ENCODE data around the gene ADGRB2. TPM values are rescaled to one million over a fixed set of nuclear protein-coding genes. Genes with fewer than 3 reads are reported as not detected.

ADGRB2 gene
- total RNA-seq, 4 donors from 2014 or later, result 2.4 to 14.3 (median 9.8) TPM

- TF ChIP-seq CTCF (IDR thresholded peaks at IDR 0.05) (no peak), POLR2A (IDR thresholded peaks at IDR 0.05) (no peak)
- no peak overlapping the region for H3K27ac ChIP-seq
- WGBS, 2 donors, result 93 to 94% methylated on average over 16 of the region's 16 CpGs
- no peaks in the 10 kb centered on the region for H3K27me3 ChIP-seq
- no peaks in the 10 kb centered on the region for H3K36me3 ChIP-seq
- intact Hi-C loops (cut with DNase I), result no loop called here
- no peak for DNase-seq
- H3K4me1 ChIP-seq, result peaks cover 0 to 4% of the 10 kb centered on the region in 2 donors
- H3K9me3 ChIP-seq, result no peaks in the 10 kb centered on the region
- H3K4me3 ChIP-seq (replicated peaks in 1 of 3), result no peak overlapping the region
Observed at GRCh38 chr1:31786366-31787060, 22.4 kb upstream of the ADGRB2 start.

- intact Hi-C loops (cut with DNase I), result no loop called here
- TF ChIP-seq CTCF (IDR thresholded peaks at IDR 0.05) (no peak), POLR2A (IDR thresholded peaks at IDR 0.05) (no peak)
- H3K4me1 ChIP-seq, result peaks cover 0 to 4% of the 10 kb centered on the region in 2 donors
Observed at GRCh38 chr1:31785947-31786290, 21.8 kb upstream of the ADGRB2 start.

GRCh38 chr1:31785020-31785946, 21.1 kb upstream of the ADGRB2 start:
- Histone ChIP-seq H3K4me3 (replicated peaks in 1 of 3) (no peak overlapping the region), H3K4me1 (peaks cover 0 to 4% of the 10 kb centered on the region in 2 donors), H3K27ac (no peak overlapping the region), H3K9me3 (no peaks in the 10 kb centered on the region), H3K27me3 (no peaks in the 10 kb centered on the region), H3K36me3 (no peaks in the 10 kb centered on the region)
- no peak for DNase-seq
- TF ChIP-seq CTCF (IDR thresholded peaks at IDR 0.05) (no peak), POLR2A (IDR thresholded peaks at IDR 0.05) (no peak)
- intact Hi-C loops (cut with DNase I), result no loop called here
- 80 to 82% methylated on average over 9 to 19 of the region's 20 CpGs for WGBS, 2 donors

More at GRCh38 chr1:31785947-31786290, 21.8 kb upstream of the ADGRB2 start:
- no peak for DNase-seq
- Histone ChIP-seq H3K27ac (no peak overlapping the region), H3K36me3 (no peaks in the 10 kb centered on the region), H3K4me3 (replicated peaks in 1 of 3) (no peak overlapping the region), H3K27me3 (no peaks in the 10 kb centered on the region), H3K9me3 (no peaks in the 10 kb centered on the region)
- WGBS, 2 donors, result 85 to 87% methylated on average over 3 of the region's 3 CpGs

GRCh38 chr1:31784356-31785019, 20.3 kb upstream of the ADGRB2 start:
- Histone ChIP-seq H3K27ac (no peak overlapping the region), H3K9me3 (no peaks in the 10 kb centered on the region), H3K36me3 (no peaks in the 10 kb centered on the region), H3K4me1 (peaks cover 0 to 4% of the 10 kb centered on the region in 2 donors), H3K4me3 (replicated peaks in 1 of 3) (no peak overlapping the region), H3K27me3 (no peaks in the 10 kb centered on the region)
- WGBS, 2 donors, result 90 to 97% methylated on average over 4 of the region's 4 CpGs
- intact Hi-C loops (cut with DNase I), result no loop called here
- no peak for DNase-seq
- TF ChIP-seq CTCF (IDR thresholded peaks at IDR 0.05) (no peak), POLR2A (IDR thresholded peaks at IDR 0.05) (no peak)
